Activated effector memory CD4-positive, alpha-beta T cell treated with anti-CD3 and anti-CD28 coated beads, Interleukin-2, amount 50 U/mL, for 16 hours (primary cell): Measurements from ENCODE around the gene FAT4.

ENCODE experiments used
- DNase-seq: peaks from one replicate; pipeline ENCODE4 v3.0.0-alpha.2; 2020

FAT4 gene, protein sequence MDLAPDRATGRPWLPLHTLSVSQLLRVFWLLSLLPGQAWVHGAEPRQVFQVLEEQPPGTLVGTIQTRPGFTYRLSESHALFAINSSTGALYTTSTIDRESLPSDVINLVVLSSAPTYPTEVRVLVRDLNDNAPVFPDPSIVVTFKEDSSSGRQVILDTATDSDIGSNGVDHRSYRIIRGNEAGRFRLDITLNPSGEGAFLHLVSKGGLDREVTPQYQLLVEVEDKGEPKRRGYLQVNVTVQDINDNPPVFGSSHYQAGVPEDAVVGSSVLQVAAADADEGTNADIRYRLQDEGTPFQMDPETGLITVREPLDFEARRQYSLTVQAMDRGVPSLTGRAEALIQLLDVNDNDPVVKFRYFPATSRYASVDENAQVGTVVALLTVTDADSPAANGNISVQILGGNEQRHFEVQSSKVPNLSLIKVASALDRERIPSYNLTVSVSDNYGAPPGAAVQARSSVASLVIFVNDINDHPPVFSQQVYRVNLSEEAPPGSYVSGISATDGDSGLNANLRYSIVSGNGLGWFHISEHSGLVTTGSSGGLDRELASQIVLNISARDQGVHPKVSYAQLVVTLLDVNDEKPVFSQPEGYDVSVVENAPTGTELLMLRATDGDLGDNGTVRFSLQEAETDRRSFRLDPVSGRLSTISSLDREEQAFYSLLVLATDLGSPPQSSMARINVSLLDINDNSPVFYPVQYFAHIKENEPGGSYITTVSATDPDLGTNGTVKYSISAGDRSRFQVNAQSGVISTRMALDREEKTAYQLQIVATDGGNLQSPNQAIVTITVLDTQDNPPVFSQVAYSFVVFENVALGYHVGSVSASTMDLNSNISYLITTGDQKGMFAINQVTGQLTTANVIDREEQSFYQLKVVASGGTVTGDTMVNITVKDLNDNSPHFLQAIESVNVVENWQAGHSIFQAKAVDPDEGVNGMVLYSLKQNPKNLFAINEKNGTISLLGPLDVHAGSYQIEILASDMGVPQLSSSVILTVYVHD (N-terminal part only)

DNA sequence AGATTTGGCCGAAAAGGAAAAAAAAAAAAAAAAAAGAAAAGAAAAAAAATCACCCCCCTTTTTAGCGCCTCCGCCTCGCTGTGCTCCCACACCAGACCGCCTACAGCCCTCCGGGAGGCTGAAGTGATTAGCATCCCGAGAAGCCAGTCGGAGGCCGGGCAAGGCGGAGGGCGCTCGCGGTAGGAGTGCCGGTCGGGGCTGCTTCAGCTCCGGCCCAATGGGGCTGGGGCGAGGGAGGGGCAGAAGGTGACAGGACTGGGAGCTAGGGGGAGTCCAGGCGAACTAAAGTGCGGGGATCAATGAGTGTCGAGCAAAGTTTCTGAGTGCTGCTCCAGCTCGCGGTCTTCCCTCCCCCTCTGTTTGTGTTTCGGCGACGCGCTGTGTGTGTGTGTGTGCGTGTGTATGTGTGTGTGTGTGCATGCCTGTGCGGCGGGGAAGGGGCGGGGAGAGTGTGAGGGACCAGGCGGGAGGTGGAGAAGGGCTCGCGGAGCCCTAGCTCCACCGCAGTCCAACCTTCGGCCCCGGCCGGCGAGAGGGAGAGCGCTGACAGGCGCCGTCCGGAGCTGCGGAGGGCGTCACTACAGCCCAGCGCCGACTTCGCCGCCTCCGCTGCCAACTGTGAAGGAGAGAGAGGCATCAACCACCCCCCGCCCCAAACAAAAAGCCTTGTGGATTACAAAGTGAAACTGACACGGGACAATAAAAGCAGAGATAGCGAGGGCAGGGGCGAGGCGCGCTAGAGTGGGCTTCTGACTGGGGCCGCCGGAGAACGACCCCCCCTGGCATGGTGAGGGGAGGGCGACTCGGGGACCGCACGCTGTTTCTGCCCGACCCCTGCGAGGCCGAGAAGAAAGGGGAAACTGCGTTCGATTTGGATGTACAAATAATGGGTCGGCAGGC is at the start of gene FAT4:
FAT4 (plus strand) TSS at position 280 of the 900 bp plus-strand sequence. CDS start 1,457 bp downstream, outside the sequence.
- DNase-seq = peak; percentile 67

DNA sequence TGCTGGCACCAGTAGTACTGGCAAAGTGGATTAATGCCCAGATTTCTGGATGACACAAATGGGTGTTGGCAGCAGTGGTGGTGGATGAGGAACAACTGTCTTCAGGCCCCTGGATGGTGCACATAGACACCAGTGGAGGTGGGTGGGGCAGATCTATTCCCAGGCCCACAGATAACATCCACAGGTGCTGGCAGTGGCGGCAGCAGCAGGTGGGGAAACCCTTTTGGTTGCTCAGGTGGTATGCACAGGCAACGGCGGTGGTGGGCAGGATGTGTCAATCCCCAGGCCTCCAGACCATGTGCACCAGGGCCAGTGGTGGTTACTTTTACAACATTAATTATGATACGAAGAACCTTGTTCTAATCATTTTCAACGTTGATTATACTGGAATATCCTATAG is 48.9 kb upstream of the FAT4 start:
- no peak for DNase-seq

DNA sequence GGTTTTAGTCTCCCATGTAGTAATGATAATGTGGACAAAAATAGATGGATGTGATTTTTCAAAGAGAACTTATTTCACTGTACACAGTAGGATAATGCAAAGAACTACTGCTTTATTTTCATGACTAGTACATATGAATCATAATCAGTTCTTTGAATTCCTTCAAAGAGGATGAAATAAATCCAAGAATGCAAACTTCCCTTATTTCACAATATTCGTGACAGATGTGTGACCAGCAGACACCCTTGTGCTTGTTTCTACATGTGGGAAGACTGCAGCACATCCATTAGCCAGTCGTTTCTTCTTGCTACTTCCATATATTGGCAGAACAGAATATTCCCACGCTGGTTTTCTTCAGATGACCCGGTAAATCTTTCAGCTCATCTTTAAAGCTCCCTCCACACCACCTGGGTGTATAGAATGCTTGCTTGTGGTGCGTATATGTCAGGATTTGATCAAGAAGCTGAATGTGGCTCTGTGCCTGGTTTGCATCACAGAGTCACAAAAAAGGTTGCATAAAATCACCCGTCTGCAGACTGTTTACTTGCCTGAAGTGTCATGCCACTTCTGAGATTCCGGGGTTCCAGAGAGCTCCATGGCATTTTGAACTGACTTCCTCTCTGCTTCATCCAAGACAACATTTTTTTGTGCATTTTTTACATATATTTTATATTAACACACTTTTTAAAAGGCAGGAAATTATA is 47.7 kb upstream of the FAT4 start:
- DNase-seq = no peak

DNA sequence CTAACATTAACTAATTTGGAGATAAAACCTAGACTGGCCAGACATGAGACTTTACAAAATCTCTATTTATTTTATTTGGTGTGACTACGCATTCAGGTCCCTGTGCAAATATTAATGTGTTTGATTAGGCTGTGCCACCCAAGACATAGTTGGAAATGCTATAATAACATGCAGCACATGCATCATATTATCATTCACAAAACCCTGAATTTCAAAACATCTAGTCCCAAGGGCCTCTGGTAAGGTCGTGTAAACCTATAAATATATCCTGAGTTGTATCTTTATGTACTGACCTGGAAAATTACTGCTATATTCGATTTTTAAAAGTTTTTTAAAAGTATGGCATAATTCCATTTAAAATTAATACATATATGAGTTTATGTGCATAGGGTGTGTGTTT is 47.1 kb upstream of the FAT4 start:
- no peak for DNase-seq

DNA sequence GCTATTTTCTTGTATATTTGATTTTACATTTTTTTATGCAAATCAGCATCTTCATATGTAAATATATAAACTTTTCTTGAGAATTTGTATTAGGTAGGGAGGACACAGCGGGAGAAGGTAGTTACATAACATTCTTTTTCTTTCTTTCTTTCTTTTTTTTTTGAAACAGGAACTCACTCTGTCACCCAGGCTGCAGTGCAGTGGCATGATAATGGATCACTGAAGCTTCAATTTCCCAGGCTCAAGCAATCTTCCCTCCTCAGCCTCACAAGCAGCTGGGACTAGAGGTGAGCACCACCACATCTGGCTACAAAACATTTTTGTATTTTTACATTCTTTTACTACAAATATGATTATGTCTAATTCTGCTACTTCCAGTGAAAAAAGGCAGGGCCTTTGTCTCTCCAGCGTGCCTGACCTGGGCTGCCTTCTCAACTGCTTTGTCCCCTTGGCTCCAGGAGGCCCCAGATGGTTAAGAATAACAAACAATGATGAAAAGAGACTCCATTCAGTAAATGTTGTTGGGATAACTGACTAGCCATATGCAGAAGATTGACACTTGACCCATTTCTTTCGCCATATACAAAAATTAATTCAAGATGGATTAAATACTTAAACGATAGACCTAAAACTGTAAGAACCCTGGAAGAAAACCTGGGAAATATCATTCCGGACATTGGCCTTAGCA is 46.5 kb upstream of the FAT4 start:
- DNase-seq = no peak

DNA sequence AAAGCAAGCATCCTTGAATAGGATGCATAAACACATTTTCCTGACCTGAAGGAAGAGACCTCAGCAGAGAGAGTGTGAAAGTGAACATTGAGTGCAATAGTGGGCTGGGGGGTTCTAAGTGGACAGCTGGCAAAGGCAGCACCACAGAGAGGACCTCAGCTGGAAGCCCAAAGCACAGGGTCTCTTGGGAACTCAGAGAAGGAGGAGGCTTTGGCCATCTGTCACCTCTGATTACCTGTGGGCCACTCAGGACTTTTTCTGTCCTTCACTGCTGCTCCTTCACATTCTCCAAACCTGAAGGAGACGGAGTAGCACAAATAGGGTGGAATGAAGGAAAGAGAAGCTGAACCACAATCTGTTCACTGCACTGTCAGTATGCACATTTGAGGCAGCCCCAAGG is 37.9 kb upstream of the FAT4 start:
- no peak for DNase-seq

DNA sequence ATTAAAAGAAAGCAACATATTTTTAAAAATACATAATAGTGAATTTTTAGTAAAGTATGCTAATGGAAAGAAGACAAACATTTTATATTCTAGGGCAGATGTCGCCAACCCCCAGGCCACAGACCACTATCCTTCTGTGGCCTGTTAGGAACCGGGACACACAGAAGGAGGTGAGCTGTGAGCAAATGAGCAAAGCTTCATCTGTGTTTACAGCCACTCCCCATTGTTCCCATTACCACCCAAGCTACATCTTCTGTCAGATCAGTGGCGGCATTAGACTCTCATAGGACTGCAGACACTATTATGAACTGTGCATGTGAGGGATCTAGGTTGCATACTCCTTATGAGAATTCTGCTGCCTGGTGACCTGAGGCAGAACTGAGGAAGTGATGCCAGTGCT is 37.0 kb upstream of the FAT4 start:
- no peak for DNase-seq

DNA sequence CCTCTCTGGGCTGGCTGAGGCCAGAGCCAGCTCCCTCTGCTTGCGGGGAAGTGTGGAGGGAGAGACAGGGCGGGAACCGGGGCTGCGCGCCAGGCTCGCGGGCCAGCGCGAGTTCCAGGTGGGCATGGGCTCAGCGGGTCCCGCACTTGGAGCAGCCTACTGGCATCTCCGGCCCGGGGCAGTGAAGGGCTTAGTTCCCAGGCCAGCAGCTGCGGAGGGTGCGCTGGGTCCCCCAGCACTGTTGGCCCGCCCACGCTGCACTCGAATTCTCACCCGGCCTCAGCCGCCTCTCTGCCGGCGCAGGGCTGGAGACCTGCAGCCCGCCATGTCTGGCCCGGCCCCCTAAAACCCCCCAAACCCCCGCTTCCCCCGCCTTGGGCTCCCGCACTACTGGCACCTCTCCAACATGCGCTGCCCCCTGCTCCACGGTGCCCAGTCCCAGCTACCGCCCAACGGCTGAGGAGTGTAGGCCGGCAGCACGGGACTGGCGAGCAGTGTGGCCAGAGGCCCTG is 33.8 kb upstream of the FAT4 start:
- DNase-seq = no peak

DNA sequence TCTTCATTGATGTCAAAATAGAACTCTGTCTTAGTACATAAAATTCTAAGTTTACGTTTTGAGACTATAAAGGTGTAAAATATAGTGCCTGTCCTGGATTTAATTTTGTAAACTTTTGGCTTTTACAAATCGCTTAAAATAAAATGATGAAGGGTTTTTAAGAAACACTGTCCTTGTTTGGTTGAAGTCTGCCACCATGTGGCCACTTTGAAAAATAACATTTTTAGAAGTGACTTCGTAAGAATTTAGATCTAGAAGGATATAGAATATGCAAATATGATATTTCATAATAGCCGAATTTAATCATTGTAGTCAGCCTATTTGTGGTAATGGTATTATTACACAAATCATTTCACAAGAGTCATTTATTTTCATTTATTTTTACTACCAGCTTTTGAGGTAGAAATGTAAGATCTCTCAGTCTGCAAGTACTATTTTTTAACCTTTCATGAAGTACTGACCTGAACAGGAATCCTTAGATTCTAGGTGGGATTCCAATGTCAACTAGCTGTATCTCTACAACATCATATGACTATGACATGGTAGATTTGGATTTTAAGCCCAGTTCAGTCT is 31.0 kb upstream of the FAT4 start:
- DNase-seq = no peak

DNA sequence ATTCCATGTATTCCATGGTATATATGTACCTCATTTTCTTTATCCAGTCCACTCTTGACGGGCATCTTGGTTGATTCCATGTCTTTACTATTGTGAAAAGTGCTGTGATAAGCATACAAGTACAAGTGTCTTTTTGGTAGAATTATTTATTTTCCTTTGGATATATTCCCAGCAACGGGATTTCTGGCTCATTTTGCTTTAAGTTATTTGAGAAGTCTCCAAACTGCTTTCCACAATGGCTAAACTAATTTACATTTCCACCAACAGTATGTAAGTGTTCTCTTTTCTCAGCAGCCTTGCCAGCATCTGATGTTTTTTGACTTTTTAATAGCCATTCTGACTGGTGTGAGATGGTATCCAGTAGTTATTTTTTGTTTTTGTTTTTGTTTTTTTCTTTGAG is 17.6 kb upstream of the FAT4 start:
- DNase-seq = no peak

DNA sequence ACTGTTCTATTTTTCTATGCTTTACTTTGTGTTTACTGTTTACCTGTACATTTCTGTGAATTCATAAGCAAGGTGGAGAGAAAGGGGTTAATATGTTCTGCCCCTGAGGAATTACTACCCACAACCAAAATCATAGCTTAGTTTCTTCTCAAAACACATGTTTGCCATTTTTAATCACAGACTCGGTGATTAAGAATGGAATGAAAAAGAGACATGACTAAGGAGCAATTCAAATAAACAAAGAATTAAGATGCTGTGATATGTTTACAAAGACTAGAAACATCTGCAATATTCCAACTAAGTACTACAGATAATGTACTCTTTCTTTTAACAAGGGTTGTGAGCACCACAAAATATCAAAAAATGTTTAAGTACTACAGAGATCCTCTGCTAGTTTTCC is 11.7 kb upstream of the FAT4 start:
- DNase-seq = no peak

DNA sequence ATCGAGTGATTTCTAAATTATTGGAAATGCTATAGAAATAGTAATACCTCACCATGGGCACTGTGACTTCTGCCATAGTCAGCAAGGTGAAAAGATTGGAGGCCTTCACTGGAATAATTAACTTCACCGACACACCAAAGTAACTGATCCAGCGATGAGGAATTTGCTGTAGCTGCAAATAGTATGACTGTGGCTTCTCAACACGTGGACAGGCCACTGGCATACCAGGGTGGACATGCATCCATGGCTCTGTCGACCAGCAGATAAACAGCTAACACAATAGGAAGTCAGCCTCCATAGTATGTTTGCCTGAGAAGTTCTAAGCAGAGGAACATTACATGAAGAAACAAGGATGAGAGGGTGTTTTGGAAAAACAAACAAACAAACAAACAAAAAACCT is 10.9 kb upstream of the FAT4 start:
- no peak for DNase-seq

DNA sequence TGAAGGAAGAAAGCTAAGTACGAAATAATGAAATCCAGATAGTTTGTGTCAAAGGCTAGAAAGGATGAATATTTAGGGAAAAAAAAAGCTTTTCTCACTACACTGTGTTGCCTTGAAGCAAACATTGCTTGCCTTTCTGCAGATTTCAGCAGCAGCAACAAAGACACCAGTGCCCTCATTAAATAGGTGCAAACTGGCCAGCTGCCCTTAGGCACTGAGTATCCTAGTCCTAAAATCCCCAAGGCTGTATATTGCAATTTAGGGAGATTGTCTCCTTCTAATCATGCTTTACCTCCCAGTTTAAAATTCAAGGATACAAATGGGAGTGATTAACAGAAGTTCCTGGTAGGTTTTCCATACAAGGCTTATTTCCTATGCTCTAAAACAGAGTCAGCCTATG is 8.6 kb upstream of the FAT4 start:
- DNase-seq = no peak

DNA sequence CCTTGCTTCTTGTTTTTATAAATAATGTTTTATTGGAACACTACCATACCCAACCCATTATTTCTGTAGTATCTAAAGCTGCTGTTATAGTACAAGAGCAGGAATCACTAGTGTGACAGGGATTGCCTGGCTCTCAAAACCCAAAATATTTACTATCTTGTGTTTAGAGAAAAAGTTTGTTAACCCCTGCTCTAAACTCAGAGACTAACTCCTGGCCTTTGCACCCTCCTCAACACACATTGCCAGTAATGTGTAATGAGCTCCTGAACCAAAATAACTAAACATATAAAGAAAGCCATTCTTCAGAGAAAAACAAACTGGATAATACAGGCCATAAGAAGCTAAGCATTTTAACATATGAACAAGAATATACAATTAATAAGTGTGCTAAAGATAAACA is 8.2 kb upstream of the FAT4 start:
- no peak for DNase-seq

DNA sequence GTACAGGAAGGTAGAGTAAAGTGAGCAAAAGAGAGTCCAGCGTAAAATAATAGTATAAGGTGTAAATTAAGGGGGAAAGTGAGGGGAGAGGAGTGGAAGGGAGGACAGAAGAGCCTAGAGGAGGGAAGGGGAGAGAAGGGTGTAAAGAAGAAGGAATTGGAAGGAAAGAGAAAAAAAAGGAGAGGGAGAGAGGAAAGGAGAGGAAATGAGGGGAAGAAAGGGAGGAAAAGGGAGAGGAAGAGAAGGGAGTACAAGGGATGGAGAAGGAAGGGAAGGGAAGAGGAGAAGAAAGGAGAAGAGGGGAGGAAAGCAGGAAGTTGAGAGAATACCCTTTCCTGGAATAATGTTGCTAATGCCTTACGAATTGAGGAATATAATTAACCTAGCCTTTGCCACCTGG is 3.3 kb upstream of the FAT4 start:
- DNase-seq = no peak

DNA sequence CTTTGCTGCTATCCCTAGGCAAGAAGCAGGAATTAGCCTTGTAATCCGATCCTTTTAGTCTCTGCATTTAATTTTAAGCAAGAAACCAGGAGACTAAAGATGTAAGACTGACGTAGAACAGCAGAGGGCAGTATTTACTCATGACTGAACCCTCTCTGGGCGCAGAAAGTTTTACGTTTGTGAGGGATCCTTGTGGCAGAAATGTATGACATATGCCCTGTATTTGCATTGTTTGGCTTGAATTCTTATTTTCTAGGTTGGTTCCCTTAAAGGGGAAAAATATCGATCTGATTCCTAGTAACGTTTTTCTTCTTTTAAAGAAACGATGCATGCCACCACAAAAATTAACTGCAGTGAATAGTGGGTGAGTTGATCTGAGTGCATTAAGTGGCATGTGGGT is 1.3 kb upstream of the FAT4 start:
- DNase-seq = no peak

DNA sequence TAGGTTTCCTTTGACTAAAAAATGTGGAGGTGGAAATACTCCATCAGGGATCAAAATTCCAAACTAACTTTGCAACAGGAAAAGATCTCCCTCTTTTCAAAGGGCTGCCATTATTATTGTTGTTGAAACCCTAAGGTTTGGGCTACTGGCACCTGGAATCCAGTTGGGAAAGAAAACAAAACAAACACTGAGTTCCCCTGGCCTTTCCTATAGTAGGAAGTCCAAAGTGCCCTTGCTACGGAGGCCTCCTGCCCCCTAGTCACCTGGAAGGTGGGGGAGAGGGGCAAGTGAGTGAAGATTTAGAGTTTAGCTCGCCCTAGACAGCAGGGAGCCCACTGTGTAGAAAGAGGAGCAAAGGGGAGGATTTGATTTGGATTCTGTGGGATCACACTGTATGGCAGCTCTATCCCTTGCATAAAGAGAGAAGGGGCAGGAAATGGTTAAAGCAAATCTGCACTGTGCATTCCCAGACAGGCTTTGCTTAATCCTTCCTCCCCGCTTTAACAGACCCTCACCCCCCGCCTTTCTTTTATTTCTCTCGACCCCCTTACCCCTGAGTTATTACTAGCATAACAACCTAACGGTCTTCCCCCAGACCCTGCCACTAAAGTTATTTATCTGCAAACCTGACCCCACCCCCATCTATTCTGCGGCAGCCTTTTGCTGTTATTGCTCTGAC is 627 bp upstream of the FAT4 start:
- DNase-seq = no peak

DNA sequence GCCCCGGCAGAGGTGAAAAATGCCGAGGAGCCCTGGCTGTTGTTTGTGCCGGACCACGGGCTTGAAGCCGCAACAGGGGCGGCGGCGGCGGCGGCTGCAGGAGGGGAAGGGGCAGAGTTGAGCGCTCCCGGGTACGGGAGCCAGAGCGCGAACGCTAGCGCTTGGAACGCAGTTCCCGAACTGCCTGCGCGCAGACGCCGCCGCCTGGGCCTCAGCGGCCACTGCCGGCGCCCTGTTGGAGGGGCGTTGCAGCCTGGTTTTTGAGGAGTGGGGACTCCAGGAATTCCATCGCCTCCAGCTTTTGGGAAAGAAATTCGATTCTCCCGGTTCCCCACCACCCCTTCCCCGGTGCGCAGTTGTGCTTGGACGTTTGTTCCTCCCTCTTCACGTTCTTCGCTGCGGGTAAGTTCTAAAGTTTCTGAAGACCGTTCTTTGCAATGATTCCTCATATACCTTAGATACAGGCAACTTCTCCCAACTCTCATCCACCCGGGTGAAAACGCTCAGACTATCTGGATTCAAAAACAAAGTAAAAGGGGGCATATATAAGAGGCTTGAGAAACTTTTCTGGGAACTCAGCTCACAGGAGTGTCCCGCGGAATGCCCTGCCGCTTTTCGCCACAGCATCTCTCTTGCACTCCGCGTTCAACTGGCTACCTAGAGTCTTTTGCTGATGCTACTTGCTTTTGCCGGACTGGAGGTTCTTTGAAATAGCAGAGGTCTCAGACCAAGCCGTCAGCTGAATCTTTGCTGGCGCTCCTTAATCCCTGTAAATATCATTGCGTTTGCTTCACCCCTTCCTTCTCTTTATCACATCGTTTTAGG is 1.0 kb downstream of the FAT4 start:
- DNase-seq = no peak

DNA sequence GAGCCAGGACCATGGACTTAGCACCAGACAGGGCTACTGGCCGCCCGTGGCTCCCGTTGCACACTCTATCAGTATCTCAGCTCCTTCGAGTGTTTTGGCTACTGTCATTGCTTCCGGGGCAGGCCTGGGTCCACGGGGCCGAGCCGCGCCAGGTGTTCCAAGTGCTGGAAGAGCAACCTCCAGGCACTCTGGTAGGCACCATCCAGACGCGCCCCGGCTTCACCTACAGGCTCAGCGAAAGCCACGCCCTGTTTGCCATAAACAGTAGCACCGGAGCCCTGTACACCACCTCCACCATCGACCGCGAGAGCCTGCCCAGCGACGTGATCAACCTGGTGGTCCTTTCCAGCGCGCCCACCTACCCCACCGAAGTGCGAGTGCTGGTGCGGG is 1.6 kb downstream of the FAT4 start:
- no peak for DNase-seq
